Calu3 (cell line): Measurements from ENCODE around the gene LCN1. TPM values are rescaled to one million over a fixed set of nuclear protein-coding genes. Genes with fewer than 3 reads are reported as not detected.

Experiments
- BruUV-seq: library from RNA; stranded (reverse); fragments of 400-500 nt; replicated peaks from 2 replicates; lab custom pipeline; 2021; lab: Mats Ljungman, UMichigan
- CTCF ChIA-PET: fragments of 300-600 bp; sonication (Branson Sonifier 250); formaldehyde crosslinking; loops from one replicate; lab custom pipeline; 2022; ENCODE audit warnings: antibody characterized with exemption; lab: Charles Lee
- DNase-seq: peaks from one replicate; pipeline ENCODE4 v3.0.0; 2022
- H3K27ac Mint-ChIP-seq: one replicate; pipeline ENCODE4 v1.8.0; 2022; ENCODE audit warnings: mixed read lengths; ENCODE audit not compliant: unreplicated experiment
- H3K27me3 Mint-ChIP-seq: one replicate; pipeline ENCODE4 v1.8.0; 2022; ENCODE audit warnings: mixed read lengths; ENCODE audit not compliant: unreplicated experiment
- H3K36me3 Mint-ChIP-seq: one replicate; pipeline ENCODE4 v1.8.0; 2022; ENCODE audit warnings: mild to moderate bottlenecking, moderate library complexity, mixed read lengths; ENCODE audit not compliant: insufficient read depth, unreplicated experiment
- H3K4me1 Mint-ChIP-seq: one replicate; pipeline ENCODE4 v1.8.0; 2022; ENCODE audit warnings: mild to moderate bottlenecking, low read depth, mixed read lengths; ENCODE audit not compliant: unreplicated experiment
- H3K4me3 Mint-ChIP-seq: one replicate; pipeline ENCODE4 v1.8.0; 2022; ENCODE audit warnings: mild to moderate bottlenecking, low read depth, moderate library complexity, mixed read lengths; ENCODE audit not compliant: unreplicated experiment
- H3K9me3 Mint-ChIP-seq: one replicate; pipeline ENCODE4 v1.8.0; 2022; ENCODE audit warnings: low read depth, mixed read lengths; ENCODE audit not compliant: unreplicated experiment
- CTCF ChIP-seq: fragments of 200-600 bp; IDR thresholded peaks from one replicate; pipeline ENCODE4 v1.8.0; 2022; ENCODE audit warnings: antibody characterized with exemption; ENCODE audit not compliant: unreplicated experiment
- intact Hi-C: fragments of 100-400 bp; cut with micrococcal nuclease; formaldehyde crosslinking; loops from one replicate; pipeline ENCODE4 v1.10.0; 2022; ENCODE audit not compliant: unreplicated experiment
- total RNA-seq: library from RNA; stranded (reverse); gene quantifications from 2 replicates; pipeline ENCODE4 v1.2.3, GENCODE V29; 2022

The LCN1 gene
- total RNA-seq, 1 experiment from 2014 or later = not detected

- Mint-ChIP-seq H3K4me3 (no peak overlapping the region), H3K27me3 (no peaks in the 10 kb centered on the region), H3K36me3 (peaks cover 20% of the 10 kb centered on the region), H3K27ac (no peak overlapping the region), H3K4me1 (peaks cover 8% of the 10 kb centered on the region), H3K9me3 (no peaks in the 10 kb centered on the region)
- BruUV-seq = no TSS peak
- no peak for TF ChIP-seq CTCF
- no peak for DNase-seq
- intact Hi-C loops = no loop called here
- CTCF ChIA-PET = no interaction called here
Measured at GRCh38 chr9:135506327-135507103, 14.7 kb upstream of the LCN1 start.

GRCh38 chr9:135507104-135508035 is 13.9 kb upstream of the LCN1 start:
- H3K4me3 Mint-ChIP-seq = no peak overlapping the region
- no peaks in the 10 kb centered on the region for H3K9me3 Mint-ChIP-seq
- peaks cover 14% of the 10 kb centered on the region for H3K4me1 Mint-ChIP-seq
- TF ChIP-seq CTCF = no peak
- BruUV-seq = no TSS peak
- no peaks in the 10 kb centered on the region for H3K27me3 Mint-ChIP-seq
- H3K27ac Mint-ChIP-seq = no peak overlapping the region
- CTCF ChIA-PET = no interaction called here
- intact Hi-C loops = no loop called here
- DNase-seq = no peak
- H3K36me3 Mint-ChIP-seq = peaks cover 11% of the 10 kb centered on the region

- Mint-ChIP-seq H3K27ac (no peak overlapping the region), H3K4me3 (no peak overlapping the region), H3K36me3 (peaks cover 8% of the 10 kb centered on the region), H3K9me3 (no peaks in the 10 kb centered on the region), H3K4me1 (peaks cover 20% of the 10 kb centered on the region), H3K27me3 (no peaks in the 10 kb centered on the region)
- CTCF ChIA-PET = no interaction called here
- intact Hi-C loops = no loop called here
- no peak for DNase-seq
- no peak for TF ChIP-seq CTCF
- BruUV-seq = no TSS peak
Measured at GRCh38 chr9:135508211-135508820, 12.9 kb upstream of the LCN1 start.

DNA sequence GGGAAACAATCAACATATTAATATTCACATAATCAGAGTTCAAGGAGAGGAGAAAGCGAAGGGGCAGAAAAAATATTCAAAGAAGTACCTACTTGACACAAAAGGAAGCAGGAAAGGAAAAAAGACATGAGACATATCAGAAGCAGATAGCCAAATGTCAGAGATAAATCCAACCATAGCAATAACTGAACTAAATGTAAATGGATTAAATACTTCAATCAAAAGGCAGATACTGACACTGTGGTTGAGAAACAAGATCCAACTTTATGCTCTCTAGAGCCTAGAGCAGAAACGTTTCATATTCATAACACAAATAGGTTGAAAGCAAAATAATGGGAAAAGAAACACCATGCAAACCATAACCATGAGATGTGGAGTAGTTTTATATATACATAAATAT is 11.8 kb upstream of the LCN1 start:
- Mint-ChIP-seq H3K36me3 (peaks cover 7% of the 10 kb centered on the region), H3K27me3 (no peaks in the 10 kb centered on the region), H3K27ac (no peak overlapping the region), H3K4me1 (peaks cover 20% of the 10 kb centered on the region), H3K9me3 (no peaks in the 10 kb centered on the region), H3K4me3 (no peak overlapping the region)
- CTCF ChIA-PET = no interaction called here
- no peak for TF ChIP-seq CTCF
- intact Hi-C loops = no loop called here
- BruUV-seq = no TSS peak
- no peak for DNase-seq
